Measurements from ENCODE around the gene PAF1. TPM values are rescaled to one million over a fixed set of nuclear protein-coding genes. Genes with fewer than 3 reads are reported as not detected.

PAF1 gene
- total RNA-seq, 2 donors from 2014 or later, result 52.0 TPM

DNA sequence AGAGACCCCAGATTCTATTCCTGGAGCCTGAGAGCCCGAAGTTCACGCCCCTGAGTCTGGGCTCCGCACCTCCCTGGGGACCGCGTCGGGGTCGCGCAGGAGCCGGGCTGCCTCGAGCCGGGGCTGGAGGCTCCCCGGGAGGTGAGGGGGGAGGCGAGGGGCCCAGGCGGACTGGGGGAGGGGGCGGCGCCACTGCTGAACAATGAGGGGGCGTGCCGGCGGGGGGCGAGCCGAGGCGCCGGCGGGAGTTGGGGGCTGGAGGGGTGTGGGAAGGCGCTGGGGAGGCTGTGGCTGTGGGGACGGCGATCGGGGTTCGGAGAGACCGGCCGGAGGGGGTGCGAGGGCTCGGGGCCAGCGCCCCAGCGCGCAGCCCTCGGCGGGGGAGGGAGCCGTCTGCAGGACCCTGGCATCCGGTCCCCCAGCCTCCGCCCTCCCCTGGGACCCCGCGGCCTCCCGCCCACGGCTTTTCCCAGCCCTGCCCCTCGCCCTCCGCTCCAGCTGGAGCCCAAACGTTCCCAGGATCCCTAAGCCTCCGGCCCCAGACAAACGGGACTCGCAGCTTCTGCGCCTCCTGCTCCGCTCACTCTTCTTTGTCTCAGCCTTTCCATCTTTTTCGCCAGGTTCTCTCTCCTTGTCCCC is 22.5 kb upstream of the PAF1 start:
- Mint-ChIP-seq H3K27ac (peak overlapping the region; percentile 71), H3K27me3 (ENCODE audit: low read depth) (no peaks in the 10 kb centered on the region), H3K36me3 (ENCODE audit: insufficient read depth in 2 of 2) (peaks cover 14 to 19% of the 10 kb centered on the region in 2 donors), H3K4me3 (peak overlapping the region; percentile 88 to 100), H3K4me1 (ENCODE audit: low read depth) (peaks cover 47% of the 10 kb centered on the region), H3K9me3 (no peaks in the 10 kb centered on the region)
- DNase-seq (peak; percentile 41 to 49), ATAC-seq (replicated peaks in 1 of 2) (no peak)

- ATAC-seq (replicated peaks in 1 of 2) (no peak), DNase-seq (no peak)
- Mint-ChIP-seq H3K36me3 (ENCODE audit: insufficient read depth in 2 of 2) (peaks cover 19 to 24% of the 10 kb centered on the region in 2 donors), H3K27ac (peak overlapping the region; percentile 26), H3K27me3 (ENCODE audit: low read depth) (no peaks in the 10 kb centered on the region), H3K4me3 (peak overlapping the region; percentile 88 to 100), H3K4me1 (ENCODE audit: low read depth) (peaks cover 47% of the 10 kb centered on the region), H3K9me3 (no peaks in the 10 kb centered on the region)
Measured at GRCh38 chr19:39412867-39413271, 22.0 kb upstream of the PAF1 start.

- ATAC-seq (replicated peaks in 1 of 2) (peak; percentile 70 to 71), DNase-seq (peak; percentile 98 to 99)
- H3K36me3 Mint-ChIP-seq (ENCODE audit: insufficient read depth in 2 of 2), result peaks cover 20 to 27% of the 10 kb centered on the region in 2 donors
- no peaks in the 10 kb centered on the region for H3K9me3 Mint-ChIP-seq
- peak within 1 kb of the TSS; percentile 100 for H3K27ac Mint-ChIP-seq
- H3K4me1 Mint-ChIP-seq (ENCODE audit: low read depth), result peaks cover 44% of the 10 kb centered on the region
- peak within 1 kb of the TSS; percentile 88 to 100 for H3K4me3 Mint-ChIP-seq
- no peaks in the 10 kb centered on the region for H3K27me3 Mint-ChIP-seq (ENCODE audit: low read depth)
Measured at GRCh38 chr19:39412100-39412866, 21.4 kb upstream of the PAF1 start, which contains the start of gene PLEKHG2. Gene PLEKHG2, plus strand, starts transcription at chr19:39412669. Its CDS starts 1,418 bp downstream, at chr19:39414087.

DNA sequence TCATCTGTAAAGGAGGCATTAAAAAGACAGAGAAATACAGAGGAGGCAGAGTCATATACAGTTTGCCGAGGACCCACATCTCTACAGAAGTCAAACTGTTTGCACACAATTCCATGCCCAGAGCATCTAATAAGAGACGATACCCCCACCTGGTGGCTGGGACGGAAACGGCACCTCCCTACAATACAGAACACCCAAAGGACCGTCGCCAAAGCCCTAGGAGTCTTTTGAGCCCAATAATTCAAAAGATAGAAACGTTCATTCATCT is 20.9 kb upstream of the PAF1 start:
- peaks cover 42% of the 10 kb centered on the region for H3K4me1 Mint-ChIP-seq (ENCODE audit: low read depth)
- peak; percentile 91 for DNase-seq
- ATAC-seq (replicated peaks in 1 of 2), result peak; percentile 48 to 50
- H3K9me3 Mint-ChIP-seq, result no peaks in the 10 kb centered on the region
- H3K4me3 Mint-ChIP-seq, result peak overlapping the region; percentile 88 to 100
- peaks cover 20 to 31% of the 10 kb centered on the region in 2 donors for H3K36me3 Mint-ChIP-seq (ENCODE audit: insufficient read depth in 2 of 2)
- H3K27me3 Mint-ChIP-seq (ENCODE audit: low read depth), result no peaks in the 10 kb centered on the region
- peak overlapping the region; percentile 100 for H3K27ac Mint-ChIP-seq

GRCh38 chr19:39411081-39411831 is 20.4 kb upstream of the PAF1 start:
- H3K27me3 Mint-ChIP-seq (ENCODE audit: low read depth), result no peaks in the 10 kb centered on the region
- H3K4me1 Mint-ChIP-seq (ENCODE audit: low read depth), result peaks cover 44% of the 10 kb centered on the region
- no peaks in the 10 kb centered on the region for H3K9me3 Mint-ChIP-seq
- H3K27ac Mint-ChIP-seq, result peak overlapping the region; percentile 100
- DNase-seq (no peak), ATAC-seq (replicated peaks in 1 of 2) (no peak)
- H3K36me3 Mint-ChIP-seq (ENCODE audit: insufficient read depth in 2 of 2), result peaks cover 20 to 31% of the 10 kb centered on the region in 2 donors
- peak overlapping the region; percentile 88 to 100 for H3K4me3 Mint-ChIP-seq

GRCh38 chr19:39410831-39411080 is 19.9 kb upstream of the PAF1 start:
- DNase-seq (no peak), ATAC-seq (replicated peaks in 1 of 2) (no peak)
- Mint-ChIP-seq H3K27me3 (ENCODE audit: low read depth) (no peaks in the 10 kb centered on the region), H3K36me3 (ENCODE audit: insufficient read depth in 2 of 2) (peaks cover 22 to 33% of the 10 kb centered on the region in 2 donors), H3K4me3 (peak overlapping the region; percentile 88 to 100), H3K9me3 (no peaks in the 10 kb centered on the region), H3K27ac (peak overlapping the region; percentile 100), H3K4me1 (ENCODE audit: low read depth) (peaks cover 49% of the 10 kb centered on the region)

- H3K27me3 Mint-ChIP-seq (ENCODE audit: low read depth), result no peaks in the 10 kb centered on the region
- DNase-seq (peak; percentile 78 to 83), ATAC-seq (replicated peaks in 1 of 2) (peak; percentile 24 to 29)
- peaks cover 22 to 33% of the 10 kb centered on the region in 2 donors for H3K36me3 Mint-ChIP-seq (ENCODE audit: insufficient read depth in 2 of 2)
- peaks cover 55% of the 10 kb centered on the region for H3K4me1 Mint-ChIP-seq (ENCODE audit: low read depth)
- H3K9me3 Mint-ChIP-seq, result no peaks in the 10 kb centered on the region
- H3K4me3 Mint-ChIP-seq, result peak overlapping the region; percentile 88 to 100
- H3K27ac Mint-ChIP-seq, result peak overlapping the region; percentile 100
Measured at GRCh38 chr19:39410017-39410830, 19.3 kb upstream of the PAF1 start.

GRCh38 chr19:39409208-39410016 is 18.5 kb upstream of the PAF1 start:
- Mint-ChIP-seq H3K27ac (peak overlapping the region; percentile 100), H3K36me3 (ENCODE audit: insufficient read depth in 2 of 2) (peaks cover 21 to 31% of the 10 kb centered on the region in 2 donors), H3K4me3 (peak overlapping the region; percentile 88 to 100), H3K27me3 (ENCODE audit: low read depth) (no peaks in the 10 kb centered on the region), H3K4me1 (ENCODE audit: low read depth) (peaks cover 59% of the 10 kb centered on the region), H3K9me3 (no peaks in the 10 kb centered on the region)
- DNase-seq (peak; percentile 85 to 86), ATAC-seq (replicated peaks in 1 of 2) (peak; percentile 6 to 7)

DNA sequence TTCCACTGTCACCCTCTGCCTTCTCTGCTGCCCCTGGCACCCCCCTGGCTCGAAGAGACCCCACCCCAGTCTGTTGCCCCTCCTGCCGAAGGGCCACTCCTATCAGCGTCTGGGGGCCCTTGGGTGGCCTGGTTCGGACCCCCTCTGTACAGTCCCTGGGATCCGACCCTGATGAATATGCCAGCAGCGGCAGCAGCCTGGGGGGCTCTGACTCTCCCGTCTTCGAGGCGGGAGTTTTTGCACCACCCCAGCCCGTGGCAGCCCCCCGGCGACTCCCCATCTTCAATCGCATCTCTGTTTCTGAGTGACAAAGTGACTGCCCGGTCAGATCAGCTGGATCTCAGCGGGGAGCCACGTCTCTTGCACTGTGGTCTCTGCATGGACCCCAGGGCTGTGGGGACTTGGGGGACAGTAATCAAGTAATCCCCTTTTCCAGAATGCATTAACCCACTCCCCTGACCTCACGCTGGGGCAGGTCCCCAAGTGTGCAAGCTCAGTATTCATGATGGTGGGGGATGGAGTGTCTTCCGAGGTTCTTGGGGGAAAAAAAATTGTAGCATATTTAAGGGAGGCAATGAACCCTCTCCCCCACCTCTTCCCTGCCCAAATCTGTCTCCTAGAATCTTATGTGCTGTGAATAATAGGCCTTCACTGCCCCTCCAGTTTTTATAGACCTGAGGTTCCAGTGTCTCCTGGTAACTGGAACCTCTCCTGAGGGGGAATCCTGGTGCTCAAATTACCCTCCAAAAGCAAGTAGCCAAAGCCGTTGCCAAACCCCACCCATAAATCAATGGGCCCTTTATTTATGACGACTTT is 17.7 kb upstream of the PAF1 start:
- no peaks in the 10 kb centered on the region for H3K27me3 Mint-ChIP-seq (ENCODE audit: low read depth)
- DNase-seq (peak; percentile 39 to 43), ATAC-seq (replicated peaks in 1 of 2) (no peak)
- peaks cover 17 to 24% of the 10 kb centered on the region in 2 donors for H3K36me3 Mint-ChIP-seq (ENCODE audit: insufficient read depth in 2 of 2)
- H3K9me3 Mint-ChIP-seq, result no peaks in the 10 kb centered on the region
- H3K4me1 Mint-ChIP-seq (ENCODE audit: low read depth), result peaks cover 57% of the 10 kb centered on the region
- peak overlapping the region; percentile 88 to 100 for H3K4me3 Mint-ChIP-seq
- H3K27ac Mint-ChIP-seq, result peak overlapping the region; percentile 97

GRCh38 chr19:39407660-39408391 is 16.9 kb upstream of the PAF1 start:
- no peaks in the 10 kb centered on the region for H3K9me3 Mint-ChIP-seq

GRCh38 chr19:39407410-39407659 is 16.4 kb upstream of the PAF1 start:
- no peaks in the 10 kb centered on the region for H3K9me3 Mint-ChIP-seq
- ATAC-seq (replicated peaks in 1 of 2) (no peak), DNase-seq (no peak)
- no peaks in the 10 kb centered on the region for H3K27me3 Mint-ChIP-seq (ENCODE audit: low read depth)
- H3K36me3 Mint-ChIP-seq (ENCODE audit: insufficient read depth in 2 of 2), result peaks cover 16 to 24% of the 10 kb centered on the region in 2 donors
- H3K27ac Mint-ChIP-seq, result peak overlapping the region; percentile 94
- H3K4me3 Mint-ChIP-seq, result peak overlapping the region; percentile 88 to 100
- peaks cover 62% of the 10 kb centered on the region for H3K4me1 Mint-ChIP-seq (ENCODE audit: low read depth)

More at GRCh38 chr19:39407660-39408391, 16.9 kb upstream of the PAF1 start:
- Mint-ChIP-seq H3K27ac (peak overlapping the region; percentile 97), H3K36me3 (ENCODE audit: insufficient read depth in 2 of 2) (peaks cover 17 to 24% of the 10 kb centered on the region in 2 donors), H3K27me3 (ENCODE audit: low read depth) (no peaks in the 10 kb centered on the region), H3K4me1 (ENCODE audit: low read depth) (peaks cover 58% of the 10 kb centered on the region), H3K4me3 (peak overlapping the region; percentile 88 to 100)
- ATAC-seq (replicated peaks in 1 of 2) (no peak), DNase-seq (peak; percentile 74 to 76)

All from activated T-cell treated with anti-CD3 and anti-CD28 coated beads, Interleukin-2, amount 50 U/mL, for 72 hours (primary cell).